ENCODE data around the gene ROR2. TPM values are rescaled to one million over a fixed set of nuclear protein-coding genes. Genes with fewer than 3 reads are reported as not detected.

ROR2 gene
- total RNA-seq, 3 donors from 2014 or later (not counting 1 experiment from before 2014, with no cell fraction given), result 1.7 TPM; not detected in 2

- no peak overlapping the region for H3K27ac ChIP-seq (ENCODE audit: low read length)
- H3K27me3 ChIP-seq (ENCODE audit: control insufficient read depth, insufficient read depth, low read length), result no peaks in the 10 kb centered on the region
- H3K36me3 ChIP-seq (ENCODE audit: control insufficient read depth, insufficient read depth, low read length), result no peaks in the 10 kb centered on the region
- peaks cover 8% of the 10 kb centered on the region for H3K36me3 Mint-ChIP-seq
- H3K27me3 Mint-ChIP-seq (ENCODE audit: low read depth in 2 of 2), result peaks cover 3 to 5% of the 10 kb centered on the region in 2 donors
- 94% methylated on average over 4 of the region's 5 CpGs for WGBS (ENCODE audit: insufficient coverage)
- no peak overlapping the region for H3K27ac Mint-ChIP-seq
- ATAC-seq (no peak), DNase-seq (no peak)
- H3K4me1 Mint-ChIP-seq, result peaks cover 0 to 5% of the 10 kb centered on the region in 2 donors
- intact Hi-C loops (cut with micrococcal nuclease), result no loop called here
- no peak for TF ChIP-seq CTCF (IDR thresholded peaks at IDR 0.05)
- H3K4me1 ChIP-seq (ENCODE audit: control insufficient read depth, insufficient read depth, low read length), result no peaks in the 10 kb centered on the region
- no peak overlapping the region for H3K4me3 Mint-ChIP-seq
- no peak overlapping the region for H3K4me3 ChIP-seq (ENCODE audit: low read length)
- H3K9me3 ChIP-seq (ENCODE audit: control insufficient read depth, insufficient read depth, low read length), result peaks cover 4% of the 10 kb centered on the region
- peaks cover 3% of the 10 kb centered on the region in 2 donors for H3K9me3 Mint-ChIP-seq
Measured at GRCh38 chr9:91700475-91700874, 249.6 kb downstream of the ROR2 start.

DNA sequence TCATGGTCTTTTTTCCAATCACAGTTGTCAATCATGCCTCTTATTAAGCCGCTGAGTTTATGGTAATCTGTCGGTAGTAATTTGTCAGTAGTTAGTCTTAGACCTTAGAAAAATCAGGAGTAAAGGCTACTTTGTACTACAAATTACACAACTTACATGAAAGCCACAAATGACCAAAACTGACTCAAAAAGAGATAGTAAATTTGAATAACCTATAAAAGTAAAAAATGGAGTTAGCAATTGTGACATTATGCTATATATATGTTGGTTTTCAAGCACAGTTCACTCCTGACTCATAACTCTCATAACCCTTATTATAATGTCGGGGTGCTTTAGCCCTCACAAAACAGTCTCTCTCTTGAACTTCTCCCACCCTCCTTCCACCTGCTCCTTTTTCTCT lies 251.8 kb downstream of the ROR2 start:
- Mint-ChIP-seq H3K27ac (no peak overlapping the region), H3K9me3 (no peaks in the 10 kb centered on the region), H3K27me3 (ENCODE audit: low read depth in 2 of 2) (peaks cover 2% of the 10 kb centered on the region in 2 donors), H3K36me3 (no peaks in the 10 kb centered on the region), H3K4me1 (peaks cover 17% of the 10 kb centered on the region in 2 donors), H3K4me3 (no peak overlapping the region)
- Histone ChIP-seq H3K9me3 (ENCODE audit: control insufficient read depth, insufficient read depth, low read length) (no peaks in the 10 kb centered on the region), H3K27me3 (ENCODE audit: control insufficient read depth, insufficient read depth, low read length) (no peaks in the 10 kb centered on the region), H3K4me1 (ENCODE audit: control insufficient read depth, insufficient read depth, low read length) (peaks cover 9% of the 10 kb centered on the region), H3K27ac (ENCODE audit: low read length) (no peak overlapping the region), H3K4me3 (ENCODE audit: low read length) (no peak overlapping the region), H3K36me3 (ENCODE audit: control insufficient read depth, insufficient read depth, low read length) (no peaks in the 10 kb centered on the region)
- no peak for DNase-seq
- TF ChIP-seq CTCF (IDR thresholded peaks at IDR 0.05), result no peak
- 67% methylated on average over 1 of the region's 3 CpGs for WGBS (ENCODE audit: insufficient coverage)
- no peak for ATAC-seq
- intact Hi-C loops (cut with micrococcal nuclease), result no loop called here

- Histone ChIP-seq H3K27ac (ENCODE audit: low read length) (no peak overlapping the region), H3K36me3 (ENCODE audit: control insufficient read depth, insufficient read depth, low read length) (no peaks in the 10 kb centered on the region), H3K4me1 (ENCODE audit: control insufficient read depth, insufficient read depth, low read length) (peaks cover 9% of the 10 kb centered on the region), H3K27me3 (ENCODE audit: control insufficient read depth, insufficient read depth, low read length) (no peaks in the 10 kb centered on the region), H3K4me3 (ENCODE audit: low read length) (no peak overlapping the region), H3K9me3 (ENCODE audit: control insufficient read depth, insufficient read depth, low read length) (no peaks in the 10 kb centered on the region)
- no peaks in the 10 kb centered on the region for H3K9me3 Mint-ChIP-seq
- H3K27ac Mint-ChIP-seq, result no peak overlapping the region
- H3K36me3 Mint-ChIP-seq, result no peaks in the 10 kb centered on the region
- TF ChIP-seq CTCF (IDR thresholded peaks at IDR 0.05), result no peak
- H3K4me1 Mint-ChIP-seq, result peaks cover 18% of the 10 kb centered on the region in 2 donors
- H3K27me3 Mint-ChIP-seq (ENCODE audit: low read depth in 2 of 2), result peaks cover 0 to 2% of the 10 kb centered on the region in 2 donors
- intact Hi-C loops (cut with micrococcal nuclease), result no loop called here
- 95% methylated on average over 5 of the region's 7 CpGs for WGBS (ENCODE audit: insufficient coverage)
- no peak overlapping the region for H3K4me3 Mint-ChIP-seq
- DNase-seq (no peak), ATAC-seq (no peak)
Measured at GRCh38 chr9:91697201-91697600, 252.8 kb downstream of the ROR2 start.

Data from natural killer cell (primary cell).